NCI-H2107 treated with DMSO at 0.1 percent for 48 hours (cell line): ENCODE results near the gene R3HDM2.
A peak's percentile ranks its signal among the peaks of the same experiment; 100 is the strongest.

Experiments
- DNase-seq: peaks from one replicate; lab custom pipeline; 2025; ENCODE audit not compliant: unreplicated experiment; lab: John Stamatoyannopoulos, UW

R3HDM2 gene

GRCh38 chr12:57273516-57273915, 157.3 kb downstream of the R3HDM2 start:
- DNase-seq = no peak

GRCh38 chr12:57272337-57273151, 158.3 kb downstream of the R3HDM2 start:
- DNase-seq = no peak

- no peak for DNase-seq
Observed at GRCh38 chr12:57270966-57271470, 159.8 kb downstream of the R3HDM2 start.

- DNase-seq = no peak
Observed at GRCh38 chr12:57268264-57268663, 162.6 kb downstream of the R3HDM2 start.

GRCh38 chr12:57266681-57267080, 164.2 kb downstream of the R3HDM2 start:
- DNase-seq = no peak

GRCh38 chr12:57263096-57263495, 167.7 kb downstream of the R3HDM2 start:
- no peak for DNase-seq

- no peak for DNase-seq
Observed at GRCh38 chr12:57262126-57262822, 168.6 kb downstream of the R3HDM2 start.

GRCh38 chr12:57261428-57261865, 169.4 kb downstream of the R3HDM2 start:
- peak; percentile 99 for DNase-seq

- DNase-seq = no peak
Observed at GRCh38 chr12:57260366-57260765, 170.5 kb downstream of the R3HDM2 start.

- no peak for DNase-seq
Observed at GRCh38 chr12:57258977-57259970, 171.6 kb downstream of the R3HDM2 start.

GRCh38 chr12:57255916-57256315, 174.9 kb downstream of the R3HDM2 start:
- DNase-seq = no peak

- no peak for DNase-seq
Observed at GRCh38 chr12:57254506-57255280, 176.2 kb downstream of the R3HDM2 start.

GRCh38 chr12:57250956-57251355, 179.9 kb downstream of the R3HDM2 start, which contains the start of gene STAC3:
STAC3 (minus strand) TSS chr12:57251187; CDS start chr12:57249636, 1,551 bp downstream.
- no peak for DNase-seq

GRCh38 chr12:57250541-57250940, 180.3 kb downstream of the R3HDM2 start:
- DNase-seq = no peak

- DNase-seq = no peak
Observed at GRCh38 chr12:57248934-57249742, 181.7 kb downstream of the R3HDM2 start.

- DNase-seq = no peak
Observed at GRCh38 chr12:57247041-57247440, 183.8 kb downstream of the R3HDM2 start.

GRCh38 chr12:57244312-57244696, 186.5 kb downstream of the R3HDM2 start:
- no peak for DNase-seq

- peak; percentile 82 for DNase-seq
Observed at GRCh38 chr12:57243521-57244311, 187.1 kb downstream of the R3HDM2 start.
